Stimulated activated naive CD8-positive, alpha-beta T cell treated with anti-CD3 and anti-CD28 coated beads, Interleukin-15, Interleukin-2, amounts not matched to agents 100 ng/mL and 50 ng/mL, for 24 hours (primary cell): ENCODE measurements around the gene MSI2.

ENCODE experiments used
- H3K27ac Mint-ChIP-seq: one replicate; pipeline ENCODE4 v1.8.0; 2021; ENCODE audit warnings: mild to moderate bottlenecking, mixed read lengths
- H3K27me3 Mint-ChIP-seq: one replicate; pipeline ENCODE4 v1.8.0; 2021; ENCODE audit warnings: mixed read lengths
- H3K36me3 Mint-ChIP-seq: one replicate; pipeline ENCODE4 v1.8.0; 2021; ENCODE audit warnings: low read depth, mixed read lengths
- H3K4me1 Mint-ChIP-seq: one replicate; pipeline ENCODE4 v1.8.0; 2021; ENCODE audit warnings: low read depth, mixed read lengths
- H3K4me3 Mint-ChIP-seq: one replicate; pipeline ENCODE4 v1.8.0; 2021; ENCODE audit warnings: mild to moderate bottlenecking, mixed read lengths
- H3K9me3 Mint-ChIP-seq: one replicate; pipeline ENCODE4 v1.8.0; 2021; ENCODE audit warnings: mixed read lengths

The MSI2 gene

GRCh38 chr17:57516290-57517230 lies 260.2 kb downstream of the MSI2 start:
- no peaks in the 10 kb centered on the region for H3K36me3 Mint-ChIP-seq
- no peaks in the 10 kb centered on the region for H3K27me3 Mint-ChIP-seq
- H3K4me1 Mint-ChIP-seq, result peaks cover 22% of the 10 kb centered on the region
- no peak overlapping the region for H3K27ac Mint-ChIP-seq
- H3K4me3 Mint-ChIP-seq, result no peak overlapping the region
- H3K9me3 Mint-ChIP-seq, result no peaks in the 10 kb centered on the region

GRCh38 chr17:57517273-57517631 lies 260.9 kb downstream of the MSI2 start:
- Mint-ChIP-seq H3K4me3 (no peak overlapping the region), H3K27ac (no peak overlapping the region), H3K27me3 (no peaks in the 10 kb centered on the region), H3K9me3 (no peaks in the 10 kb centered on the region), H3K36me3 (no peaks in the 10 kb centered on the region), H3K4me1 (peaks cover 20% of the 10 kb centered on the region)

DNA sequence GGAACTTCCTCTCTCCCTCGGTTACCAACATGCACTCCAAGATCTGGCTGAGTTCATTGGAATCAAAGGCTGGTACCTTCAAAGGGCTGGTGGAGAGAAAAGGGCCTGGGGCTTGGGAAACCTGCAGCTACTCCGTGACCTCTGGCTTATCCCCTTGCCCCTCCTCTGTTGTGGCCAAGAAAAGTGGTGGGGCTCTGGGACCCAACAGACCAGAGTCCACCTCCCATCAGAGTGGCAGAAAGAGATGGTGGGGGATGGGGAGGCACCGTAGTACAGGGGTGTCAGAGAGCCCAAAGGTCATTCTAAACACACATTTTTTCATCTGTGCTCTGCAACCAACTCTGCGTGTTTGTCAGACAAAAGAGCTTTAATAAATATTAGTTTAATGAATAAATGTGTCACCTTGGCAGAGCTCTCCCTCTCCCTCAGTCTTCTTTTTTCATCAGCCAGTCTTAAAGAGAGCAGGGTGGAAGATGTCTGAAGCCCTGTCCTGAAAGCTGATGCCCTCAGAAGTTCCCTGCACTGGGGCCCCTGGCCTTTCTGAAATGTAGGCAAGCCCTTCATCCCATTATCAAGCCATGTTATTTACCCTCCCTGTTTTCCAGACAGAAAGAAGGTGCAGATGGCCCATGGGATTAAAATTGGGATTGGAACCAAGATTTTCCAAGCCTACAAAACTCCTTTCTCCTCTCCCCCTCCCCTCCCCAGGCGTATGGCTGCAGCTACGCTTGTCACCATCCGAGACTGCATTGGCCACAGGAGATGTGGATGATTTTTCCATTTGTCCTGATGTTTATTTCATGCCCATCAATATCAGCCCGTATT lies 261.5 kb downstream of the MSI2 start:
- H3K27me3 Mint-ChIP-seq, result no peaks in the 10 kb centered on the region
- no peak overlapping the region for H3K4me3 Mint-ChIP-seq
- H3K27ac Mint-ChIP-seq, result no peak overlapping the region
- H3K36me3 Mint-ChIP-seq, result no peaks in the 10 kb centered on the region
- H3K4me1 Mint-ChIP-seq, result peaks cover 22% of the 10 kb centered on the region
- H3K9me3 Mint-ChIP-seq, result no peaks in the 10 kb centered on the region

- no peaks in the 10 kb centered on the region for H3K36me3 Mint-ChIP-seq
- H3K9me3 Mint-ChIP-seq, result no peaks in the 10 kb centered on the region
- no peaks in the 10 kb centered on the region for H3K27me3 Mint-ChIP-seq
- peaks cover 26% of the 10 kb centered on the region for H3K4me1 Mint-ChIP-seq
- no peak overlapping the region for H3K4me3 Mint-ChIP-seq
- no peak overlapping the region for H3K27ac Mint-ChIP-seq
These were observed 262.6 kb downstream of the MSI2 start for GRCh38 chr17:57518587-57519581.

DNA sequence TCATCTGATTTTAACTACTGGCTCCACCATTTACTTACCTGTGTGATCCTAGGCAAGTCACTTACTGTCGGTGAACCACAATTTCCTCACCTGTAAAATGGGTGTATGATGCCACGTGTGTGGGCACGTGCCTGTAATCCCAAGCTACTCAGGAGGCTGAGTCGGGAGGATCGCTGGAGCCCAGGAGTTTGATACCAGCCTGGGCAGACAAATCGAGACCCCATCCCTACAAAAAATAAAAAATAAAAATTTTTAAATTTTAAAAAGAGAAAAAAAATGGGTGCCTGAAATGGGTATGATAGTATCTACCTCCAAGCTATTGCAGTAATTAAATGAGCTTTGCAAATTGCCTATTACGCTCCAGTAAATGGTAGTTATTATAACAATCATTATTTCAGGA lies 263.5 kb downstream of the MSI2 start:
- Mint-ChIP-seq H3K4me3 (no peak overlapping the region), H3K4me1 (peaks cover 26% of the 10 kb centered on the region)

GRCh38 chr17:57521606-57522005 lies 265.3 kb downstream of the MSI2 start:
- Mint-ChIP-seq H3K36me3 (no peaks in the 10 kb centered on the region), H3K27me3 (no peaks in the 10 kb centered on the region), H3K27ac (no peak overlapping the region), H3K4me1 (peaks cover 31% of the 10 kb centered on the region), H3K9me3 (no peaks in the 10 kb centered on the region), H3K4me3 (no peak overlapping the region)

More for the DNA sequence above, 263.5 kb downstream of the MSI2 start:
- H3K9me3 Mint-ChIP-seq, result no peaks in the 10 kb centered on the region
- H3K36me3 Mint-ChIP-seq, result no peaks in the 10 kb centered on the region
- no peaks in the 10 kb centered on the region for H3K27me3 Mint-ChIP-seq
- no peak overlapping the region for H3K27ac Mint-ChIP-seq

DNA sequence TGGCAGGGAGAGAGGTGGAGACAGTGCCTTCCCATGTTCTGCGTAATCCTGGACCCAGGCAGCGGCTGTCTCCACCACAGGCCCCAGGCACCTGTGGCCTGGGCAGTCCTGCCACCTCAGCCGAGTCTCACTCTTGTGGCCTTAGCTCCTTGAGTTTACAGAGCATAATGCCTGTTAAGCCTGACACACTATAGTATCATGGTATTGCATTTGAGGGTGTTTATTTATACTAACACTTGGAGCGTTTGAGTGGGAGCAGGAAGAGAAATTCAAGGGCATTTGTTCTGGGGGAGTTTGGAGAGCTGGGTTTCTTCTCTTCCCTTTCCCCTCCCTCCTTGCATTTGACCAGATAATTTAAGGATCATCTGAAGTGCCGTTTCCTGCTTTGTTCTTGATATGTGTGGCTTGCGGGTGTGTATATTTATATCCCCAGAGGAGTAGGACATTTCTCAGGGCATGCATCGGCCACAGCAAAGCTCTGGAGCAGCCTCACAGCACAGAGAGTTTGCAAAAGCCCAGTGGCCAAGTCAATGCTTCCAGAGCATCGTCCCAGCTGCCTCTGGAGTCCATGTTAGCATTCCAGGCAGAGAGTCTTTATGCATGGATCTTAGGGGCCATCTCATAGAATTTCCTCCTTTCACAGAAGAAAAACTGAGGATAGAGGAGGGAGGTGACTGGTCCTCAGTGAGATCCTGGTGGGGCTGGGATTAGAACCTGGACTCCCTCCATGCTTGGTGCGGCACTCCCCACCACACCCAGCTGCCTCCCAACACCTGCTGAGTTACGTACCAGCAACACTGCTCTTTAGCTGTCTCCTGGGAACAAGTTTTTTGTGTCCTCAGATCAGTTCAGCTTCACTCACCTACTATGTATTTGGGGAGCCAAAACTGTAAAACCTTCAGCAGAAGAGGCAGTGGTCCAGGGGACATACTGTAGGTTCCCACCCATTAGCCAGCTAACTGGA lies 266.0 kb downstream of the MSI2 start:
- H3K4me3 Mint-ChIP-seq, result no peak overlapping the region
- no peaks in the 10 kb centered on the region for H3K36me3 Mint-ChIP-seq
- no peaks in the 10 kb centered on the region for H3K9me3 Mint-ChIP-seq
- H3K4me1 Mint-ChIP-seq, result peaks cover 31% of the 10 kb centered on the region
- H3K27me3 Mint-ChIP-seq, result no peaks in the 10 kb centered on the region
- no peak overlapping the region for H3K27ac Mint-ChIP-seq

GRCh38 chr17:57523926-57524632 lies 267.8 kb downstream of the MSI2 start:
- H3K36me3 Mint-ChIP-seq, result no peaks in the 10 kb centered on the region
- no peaks in the 10 kb centered on the region for H3K27me3 Mint-ChIP-seq
- H3K4me1 Mint-ChIP-seq, result peaks cover 31% of the 10 kb centered on the region
- H3K27ac Mint-ChIP-seq, result peak overlapping the region; percentile 65
- H3K9me3 Mint-ChIP-seq, result no peaks in the 10 kb centered on the region
- H3K4me3 Mint-ChIP-seq, result no peak overlapping the region

DNA sequence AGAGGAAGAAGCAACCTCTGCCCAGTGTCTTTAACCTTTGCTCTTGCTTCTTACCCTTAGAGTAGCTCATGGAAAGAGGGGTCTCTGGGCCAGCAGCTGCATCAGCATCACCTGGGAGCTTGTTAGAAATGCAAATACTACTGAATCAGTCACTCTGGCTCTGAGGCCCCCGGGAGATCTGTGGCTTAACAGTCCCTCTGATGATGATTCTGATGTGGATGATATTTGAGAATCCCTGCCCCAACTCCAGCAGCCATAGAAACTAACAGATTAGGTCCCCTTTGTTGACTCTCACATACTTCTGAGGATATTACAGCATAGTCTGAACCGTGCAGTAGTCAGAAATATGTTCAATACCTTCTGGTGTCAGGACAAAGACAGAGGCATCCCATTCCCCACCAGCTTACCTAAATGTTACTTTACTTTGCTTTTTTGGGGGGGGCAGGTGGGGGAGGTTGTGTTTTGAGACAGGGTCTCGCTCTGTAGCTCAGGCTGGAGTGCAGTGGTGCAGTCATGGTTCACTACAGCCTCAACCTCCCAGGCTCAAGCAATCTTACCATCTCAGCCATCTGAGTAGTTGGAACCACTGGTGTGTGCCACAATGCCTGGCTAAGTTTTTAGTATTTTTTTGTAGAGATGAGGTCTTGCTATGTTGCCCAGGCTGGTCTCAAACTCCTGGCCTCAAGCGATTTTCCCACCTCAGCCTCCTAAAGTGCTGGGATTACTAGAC lies 268.7 kb downstream of the MSI2 start:
- Mint-ChIP-seq H3K4me3 (no peak overlapping the region), H3K4me1 (peaks cover 38% of the 10 kb centered on the region), H3K27me3 (no peaks in the 10 kb centered on the region), H3K36me3 (no peaks in the 10 kb centered on the region), H3K27ac (peak overlapping the region; percentile 65), H3K9me3 (no peaks in the 10 kb centered on the region)

DNA sequence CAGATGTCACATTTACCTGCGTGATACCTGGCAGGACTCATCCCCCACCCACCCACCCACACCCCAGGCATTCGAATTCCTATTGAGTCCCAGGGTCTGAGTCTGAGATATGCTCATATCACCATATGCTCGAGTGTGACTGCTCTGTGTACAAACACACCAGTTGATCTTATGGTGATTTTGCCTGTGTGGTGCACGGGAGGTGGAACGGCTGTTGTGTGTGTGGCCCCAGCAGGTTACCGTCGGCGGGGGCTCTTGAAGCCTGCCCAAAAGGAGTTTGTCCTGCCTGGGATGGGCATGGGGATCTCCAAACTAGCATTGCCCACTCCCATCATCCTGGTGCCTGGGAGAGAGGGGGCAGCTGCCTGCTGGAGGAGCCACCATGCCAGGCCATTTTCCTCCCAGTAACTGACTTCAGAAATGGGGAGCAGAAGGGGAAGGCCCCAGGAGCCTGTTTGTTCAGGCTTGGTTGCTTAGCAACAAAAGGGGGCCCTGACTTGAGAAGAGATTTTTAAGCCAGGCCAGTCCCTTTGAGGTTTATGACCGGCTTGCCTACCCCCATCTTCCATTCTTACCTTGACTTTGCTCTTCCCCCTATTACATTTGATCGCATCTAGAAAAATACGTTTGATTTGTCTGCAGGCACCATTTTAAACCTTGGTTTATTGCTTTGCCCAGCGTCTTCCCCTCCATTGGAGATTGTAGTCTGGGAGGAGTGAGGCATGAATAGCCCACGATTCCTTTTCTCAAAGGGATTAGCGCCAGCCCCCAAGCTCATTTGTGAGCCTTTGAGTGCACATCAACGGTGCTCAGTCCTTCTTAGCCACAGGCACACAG lies 271.1 kb downstream of the MSI2 start:
- Mint-ChIP-seq H3K9me3 (no peaks in the 10 kb centered on the region), H3K36me3 (no peaks in the 10 kb centered on the region), H3K4me1 (peaks cover 55% of the 10 kb centered on the region), H3K4me3 (no peak overlapping the region), H3K27ac (no peak overlapping the region), H3K27me3 (no peaks in the 10 kb centered on the region)

- no peaks in the 10 kb centered on the region for H3K9me3 Mint-ChIP-seq
- no peaks in the 10 kb centered on the region for H3K36me3 Mint-ChIP-seq
- H3K4me1 Mint-ChIP-seq, result peaks cover 59% of the 10 kb centered on the region
- H3K27me3 Mint-ChIP-seq, result no peaks in the 10 kb centered on the region
- H3K4me3 Mint-ChIP-seq, result no peak overlapping the region
- H3K27ac Mint-ChIP-seq, result no peak overlapping the region
These were observed 271.7 kb downstream of the MSI2 start for GRCh38 chr17:57528058-57528451.

DNA sequence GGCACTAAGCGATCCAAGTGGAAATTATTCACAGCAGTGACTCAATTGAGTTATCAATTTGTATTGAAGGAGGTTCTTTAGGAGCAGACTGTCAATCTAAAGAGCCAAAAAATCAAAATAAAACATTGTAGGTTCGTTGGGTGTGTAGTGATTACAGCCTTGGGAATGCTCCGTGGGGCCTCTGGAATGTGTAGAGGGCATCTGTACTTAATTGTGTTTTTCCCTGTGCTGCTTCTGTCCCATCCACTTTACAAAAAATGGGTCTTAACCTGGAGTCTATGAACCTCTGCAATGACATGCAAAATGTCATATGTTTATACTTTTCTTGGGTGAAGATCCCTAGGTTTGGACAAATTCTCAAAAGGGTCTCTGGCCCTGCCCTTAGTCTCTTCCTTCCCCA lies 273.7 kb downstream of the MSI2 start:
- H3K4me3 Mint-ChIP-seq, result no peak overlapping the region

More for the DNA sequence above, 273.7 kb downstream of the MSI2 start:
- H3K27ac Mint-ChIP-seq, result no peak overlapping the region
- no peaks in the 10 kb centered on the region for H3K27me3 Mint-ChIP-seq
- peaks cover 45% of the 10 kb centered on the region for H3K4me1 Mint-ChIP-seq
- no peaks in the 10 kb centered on the region for H3K9me3 Mint-ChIP-seq
- no peaks in the 10 kb centered on the region for H3K36me3 Mint-ChIP-seq
